PC-9 (cell line): Measurements from ENCODE around the gene ITCH. TPM values are rescaled to one million over a fixed set of nuclear protein-coding genes. Genes with fewer than 3 reads are reported as not detected.
"Not testable (repeated sequence)": the region's sequence is repeated elsewhere in the genome, so short reads cannot be mapped to it uniquely, and the experiment has no call there.

ENCODE experiments used
- BruUV-seq: library from RNA; stranded (reverse); fragments of 400-500 nt; replicated peaks from 2 replicates; lab custom pipeline; 2021; lab: Mats Ljungman, UMichigan
- CTCF ChIA-PET: fragments of 300-600 bp; sonication (Branson Sonifier 250); formaldehyde crosslinking; loops from one replicate; lab custom pipeline; 2022; ENCODE audit warnings: antibody characterized with exemption; lab: Charles Lee
- POLR2A ChIA-PET: fragments of 300-600 bp; sonication (Branson Sonifier 250); formaldehyde crosslinking; loops from one replicate; lab custom pipeline; 2022; ENCODE audit warnings: antibody characterized with exemption; ENCODE audit not compliant: unreplicated experiment; lab: Charles Lee
- DNase-seq, 2 experiments: peaks; one replicate each; pipeline versions ENCODE4 v3.0.0 to v3.0.0-alpha.2; 2015 to 2022; ENCODE audit warnings: mixed read lengths in 1 of 2
- H2AFZ ChIP-seq: fragments of 200-600 bp; sonication (generic); 2 replicates; pipeline ENCODE4 v1.8.1; 2017; ENCODE audit warnings: antibody characterized with exemption
- H3F3A ChIP-seq: fragments of 200-600 bp; sonication (generic); 2 replicates; pipeline ENCODE4 v1.8.1; 2017; ENCODE audit warnings: antibody characterized with exemption, mild to moderate bottlenecking, low read depth; ENCODE audit not compliant: insufficient read depth
- H3K27ac ChIP-seq: fragments of 200-600 bp; sonication (generic); 2 replicates; pipeline ENCODE4 v1.6.1; 2016; ENCODE audit warnings: mixed run types
- H3K27me3 ChIP-seq: fragments of 200-600 bp; sonication (generic); 2 replicates; pipeline ENCODE4 v1.6.1; 2016; ENCODE audit warnings: low read depth, mixed run types; ENCODE audit not compliant: insufficient read depth
- H3K36me3 ChIP-seq: fragments of 200-600 bp; sonication (generic); 2 replicates; pipeline ENCODE4 v1.6.1; 2016; ENCODE audit warnings: low read depth, mixed run types
- H3K4me1 ChIP-seq: fragments of 200-600 bp; sonication (generic); replicated peaks from 2 replicates; pipeline ENCODE4 v1.6.1; 2016; ENCODE audit warnings: mixed run types; ENCODE audit not compliant: insufficient read depth
- H3K4me2 ChIP-seq: fragments of 200-600 bp; sonication (generic); 2 replicates; pipeline ENCODE4 v1.6.1; 2017; ENCODE audit warnings: mixed run types
- H3K4me3 ChIP-seq: fragments of 200-600 bp; sonication (generic); 2 replicates; pipeline ENCODE4 v1.6.1; 2016; ENCODE audit warnings: mixed run types
- H3K79me2 ChIP-seq: fragments of 200-600 bp; sonication (generic); 2 replicates; pipeline ENCODE4 v1.6.1; 2017; ENCODE audit warnings: low read depth, mixed run types
- H3K9me2 ChIP-seq: fragments of 200-600 bp; sonication (generic); 2 replicates; pipeline ENCODE4 v1.8.1; 2017; ENCODE audit warnings: mild to moderate bottlenecking; ENCODE audit not compliant: insufficient read depth
- H3K9me3 ChIP-seq: fragments of 200-600 bp; sonication (generic); 2 replicates; pipeline ENCODE4 v1.8.1; 2016; ENCODE audit warnings: low read depth; ENCODE audit not compliant: insufficient read depth
- H4K20me1 ChIP-seq: fragments of 200-600 bp; sonication (generic); 2 replicates; pipeline ENCODE4 v1.8.1; 2017; ENCODE audit not compliant: insufficient read depth
- EZH2 ChIP-seq: fragments of 200-600 bp; sonication (generic); IDR thresholded peaks from 2 replicates; pipeline ENCODE4 v1.8.0; 2017; ENCODE audit warnings: antibody characterized with exemption, low read depth
- intact Hi-C: fragments of 100-400 bp; cut with micrococcal nuclease; formaldehyde crosslinking; loops from one replicate; pipeline ENCODE4 v1.10.0; 2022; ENCODE audit not compliant: unreplicated experiment
- total RNA-seq: library from RNA; stranded (reverse); gene quantifications from 2 replicates; pipeline ENCODE4 v1.2.3, GENCODE V29; 2021
- TF ChIP-seq, protein P1 (sequence below): fragments of 200-600 bp; sonication (generic); conservative IDR thresholded peaks from 2 replicates; pipeline ENCODE4 v1.6.1; 2017; ENCODE audit warnings: mixed run types, antibody characterized with exemption, mild to moderate bottlenecking, moderate library complexity

The ITCH gene
- total RNA-seq, 1 experiment from 2014 or later = 144 TPM

DNA sequence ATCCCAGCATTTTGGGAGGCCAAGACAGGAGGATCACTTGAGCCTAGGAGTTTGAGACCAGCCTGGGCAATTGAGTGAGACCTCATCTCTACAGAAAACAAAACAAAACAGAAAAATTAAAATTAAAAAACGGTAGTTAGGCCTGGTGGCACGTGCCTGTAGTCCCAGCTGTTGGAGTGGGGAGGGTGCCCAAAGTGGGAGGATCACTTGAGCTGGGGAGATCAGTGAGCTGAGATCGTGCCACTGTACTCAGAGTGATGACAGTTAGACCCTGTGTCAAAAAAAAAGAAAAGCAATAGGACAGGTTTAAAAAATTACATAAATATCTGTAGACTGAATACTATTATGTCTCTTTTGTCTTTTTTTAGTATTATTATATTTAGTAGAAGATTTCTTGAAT, 64.3 kb downstream of the ITCH start:
- H3K27ac ChIP-seq = no peak overlapping the region; the same call in 1 of the 2 replicates
- DNase-seq = no peak
- H3K4me3 ChIP-seq = no peak overlapping the region
- no peaks in the 10 kb centered on the region for H3K4me1 ChIP-seq
- H3F3A ChIP-seq = peaks cover 55% of the 10 kb centered on the region
- H3K4me2 ChIP-seq = no peak overlapping the region
- intact Hi-C loops = no loop called here
- peaks cover 28% of the 10 kb centered on the region for H4K20me1 ChIP-seq
- peaks cover 42% of the 10 kb centered on the region for H3K36me3 ChIP-seq
- POLR2A ChIA-PET = interaction anchor here (0.5 kb wide), 1 partner anchor 64 kb away, joined by 12 read pairs; the partner anchor contains the start of gene ITCH
- no TSS peak for BruUV-seq
- no peaks in the 10 kb centered on the region for H3K9me3 ChIP-seq
- no peak overlapping the region for H2AFZ ChIP-seq
- CTCF ChIA-PET = interaction anchor here (0.6 to 1.3 kb wide), 2 partner anchors 101 to 115 kb away, joined by 4 to 7 read pairs; no protein-coding TSS in a partner anchor
- H3K9me2 ChIP-seq = no peaks in the 10 kb centered on the region
- TF ChIP-seq, protein P1, sequence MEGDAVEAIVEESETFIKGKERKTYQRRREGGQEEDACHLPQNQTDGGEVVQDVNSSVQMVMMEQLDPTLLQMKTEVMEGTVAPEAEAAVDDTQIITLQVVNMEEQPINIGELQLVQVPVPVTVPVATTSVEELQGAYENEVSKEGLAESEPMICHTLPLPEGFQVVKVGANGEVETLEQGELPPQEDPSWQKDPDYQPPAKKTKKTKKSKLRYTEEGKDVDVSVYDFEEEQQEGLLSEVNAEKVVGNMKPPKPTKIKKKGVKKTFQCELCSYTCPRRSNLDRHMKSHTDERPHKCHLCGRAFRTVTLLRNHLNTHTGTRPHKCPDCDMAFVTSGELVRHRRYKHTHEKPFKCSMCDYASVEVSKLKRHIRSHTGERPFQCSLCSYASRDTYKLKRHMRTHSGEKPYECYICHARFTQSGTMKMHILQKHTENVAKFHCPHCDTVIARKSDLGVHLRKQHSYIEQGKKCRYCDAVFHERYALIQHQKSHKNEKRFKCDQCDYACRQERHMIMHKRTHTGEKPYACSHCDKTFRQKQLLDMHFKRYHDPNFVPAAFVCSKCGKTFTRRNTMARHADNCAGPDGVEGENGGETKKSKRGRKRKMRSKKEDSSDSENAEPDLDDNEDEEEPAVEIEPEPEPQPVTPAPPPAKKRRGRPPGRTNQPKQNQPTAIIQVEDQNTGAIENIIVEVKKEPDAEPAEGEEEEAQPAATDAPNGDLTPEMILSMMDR = no peak
- no peak for TF ChIP-seq EZH2
- H3K79me2 ChIP-seq = peaks cover 39% of the 10 kb centered on the region
- H3K27me3 ChIP-seq = no peaks in the 10 kb centered on the region

DNA sequence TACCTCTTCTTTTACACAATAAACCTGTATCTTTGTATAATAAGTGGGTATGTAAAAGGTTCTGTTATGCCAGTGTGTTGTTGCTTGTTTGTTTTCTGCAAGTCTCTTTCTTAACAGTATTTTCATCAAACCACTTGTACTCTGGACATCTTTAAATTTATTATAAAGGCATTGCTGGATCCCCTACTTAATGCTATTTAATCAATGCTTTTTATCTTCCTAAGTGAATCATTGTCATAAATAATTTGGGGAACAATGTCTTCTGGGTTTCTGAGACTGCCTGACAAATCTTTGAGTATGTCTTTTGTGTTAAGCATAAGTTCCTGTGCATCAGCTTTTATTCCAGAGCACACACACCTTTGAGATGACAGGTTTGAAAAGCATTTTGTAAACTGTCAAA, 64.7 kb downstream of the ITCH start:
- H3K27me3 ChIP-seq = no peaks in the 10 kb centered on the region
- peaks cover 39% of the 10 kb centered on the region for H3K79me2 ChIP-seq
- no peak overlapping the region for H3K4me3 ChIP-seq
- H2AFZ ChIP-seq = no peak overlapping the region
- H3K27ac ChIP-seq = no peak overlapping the region
- DNase-seq = no peak
- H3K9me3 ChIP-seq = no peaks in the 10 kb centered on the region
- H3K36me3 ChIP-seq = peaks cover 38% of the 10 kb centered on the region; the same call in 1 of the 2 replicates
- ChIA-PET CTCF (interaction anchor here (0.6 to 1.3 kb wide), 2 partner anchors 101 to 115 kb away, joined by 4 to 7 read pairs; no protein-coding TSS in a partner anchor), POLR2A (interaction anchor here (0.5 kb wide), 1 partner anchor 65 kb away, joined by 12 read pairs; the partner anchor contains the start of gene ITCH)
- H3K4me2 ChIP-seq = no peak overlapping the region
- TF ChIP-seq, protein P1 = no peak
- no peak for TF ChIP-seq EZH2
- intact Hi-C loops = no loop called here
- peaks cover 25% of the 10 kb centered on the region for H4K20me1 ChIP-seq
- H3K4me1 ChIP-seq = no peaks in the 10 kb centered on the region
- BruUV-seq = no TSS peak
- H3F3A ChIP-seq = peaks cover 55% of the 10 kb centered on the region
- no peaks in the 10 kb centered on the region for H3K9me2 ChIP-seq

DNA sequence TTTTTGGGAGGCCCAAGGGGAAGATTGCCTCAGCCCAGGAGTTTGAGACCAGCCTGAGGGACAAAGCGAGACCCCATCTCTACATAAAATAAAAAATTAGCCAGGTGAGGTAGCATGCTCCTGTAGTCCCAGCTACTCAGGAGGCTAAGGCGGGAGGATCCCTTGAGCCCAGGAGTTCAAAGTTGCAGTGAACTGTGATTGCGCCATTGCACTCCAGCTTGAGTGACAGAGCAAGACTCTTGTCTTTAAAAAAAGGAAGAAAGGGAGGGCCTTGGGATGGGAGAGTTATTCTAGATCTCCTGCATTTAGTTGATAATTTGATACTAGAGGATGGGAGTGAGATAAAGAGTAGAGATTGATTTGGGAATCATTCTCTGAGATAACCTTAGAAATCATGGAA, 68.1 kb downstream of the ITCH start:
- TF ChIP-seq EZH2 = no peak
- TF ChIP-seq, protein P1 = no peak
- CTCF ChIA-PET = no interaction called here
- H4K20me1 ChIP-seq = peaks cover 22% of the 10 kb centered on the region
- BruUV-seq = no TSS peak
- H3K4me3 ChIP-seq = no peak overlapping the region
- intact Hi-C loops = no loop called here
- no peak for DNase-seq
- peaks cover 31% of the 10 kb centered on the region for H3K36me3 ChIP-seq
- H3K9me3 ChIP-seq = no peaks in the 10 kb centered on the region
- H3K27me3 ChIP-seq = no peaks in the 10 kb centered on the region
- no peaks in the 10 kb centered on the region for H3K4me1 ChIP-seq
- no peak overlapping the region for H2AFZ ChIP-seq
- H3K27ac ChIP-seq = no peak overlapping the region; the same call in 1 of the 2 replicates
- peaks cover 63% of the 10 kb centered on the region for H3F3A ChIP-seq
- H3K4me2 ChIP-seq = no peak overlapping the region
- no peaks in the 10 kb centered on the region for H3K9me2 ChIP-seq
- peaks cover 45% of the 10 kb centered on the region for H3K79me2 ChIP-seq
- POLR2A ChIA-PET = no interaction called here

DNA sequence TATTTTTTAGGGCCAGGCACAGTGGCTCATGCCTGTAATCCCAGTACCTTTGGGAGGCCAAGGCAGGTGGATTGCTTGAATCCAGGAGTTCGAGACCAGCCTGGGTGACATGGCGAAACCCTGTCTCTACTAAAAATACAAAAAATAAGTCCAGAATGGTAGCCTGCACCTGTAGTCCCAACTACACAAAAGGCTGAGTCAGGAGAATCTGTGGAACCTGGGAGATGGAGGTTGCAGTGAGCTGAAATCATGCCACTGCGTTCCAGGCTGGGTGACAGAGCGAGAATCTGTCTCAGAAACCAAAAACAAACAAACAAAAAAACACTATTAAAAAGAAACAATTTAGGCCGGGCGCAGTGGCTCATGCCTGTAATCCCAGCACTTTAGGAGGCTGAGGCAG, 69.6 kb downstream of the ITCH start:
- H2AFZ ChIP-seq, H3K4me3 ChIP-seq, H3K27me3 ChIP-seq, H3K4me1 ChIP-seq, H3K4me2 ChIP-seq, CTCF ChIA-PET, POLR2A ChIA-PET, H3K27ac ChIP-seq, BruUV-seq, H3K9me2 ChIP-seq, H3K9me3 ChIP-seq, DNase-seq, intact Hi-C loops: not testable (repeated sequence)
- Histone ChIP-seq H4K20me1 (peaks cover 28% of the 10 kb centered on the region), H3K36me3 (peaks cover 24% of the 10 kb centered on the region), H3F3A (peaks cover 75% of the 10 kb centered on the region), H3K79me2 (peaks cover 45% of the 10 kb centered on the region)
